MCF 10A (cell line): Measurements from ENCODE around the gene ANAPC2. TPM values are rescaled to one million over a fixed set of nuclear protein-coding genes. Genes with fewer than 3 reads are reported as not detected.
A peak's percentile ranks its signal among the peaks of the same experiment; 100 is the strongest.

Experiments used
- BruUV-seq: library from RNA; stranded (reverse); fragments of 400-500 nt; replicated peaks from 2 replicates; lab custom pipeline; 2021; lab: Mats Ljungman, UMichigan
- CTCF ChIA-PET: fragments of 300-600 bp; sonication (Branson Sonifier 250); formaldehyde crosslinking; extraction: SDS; loops from one replicate; lab custom pipeline; 2021; ENCODE audit warnings: antibody characterized with exemption, inconsistent platforms; lab: Yijun Ruan, JAX
- POLR2A ChIA-PET: fragments of 300-600, 350-650 bp; sonication (Branson Sonifier 250); formaldehyde crosslinking; extraction: SDS; loops from one replicate; lab custom pipeline; 2020; ENCODE audit warnings: antibody characterized with exemption, inconsistent platforms; lab: Yijun Ruan, JAX
- DNase-seq: peaks from one replicate; pipeline ENCODE4 v3.0.0-alpha.2; 2018; ENCODE audit not compliant: unreplicated experiment
- H3K27ac Mint-ChIP-seq: one replicate; pipeline ENCODE4 v1.8.0; 2022; ENCODE audit warnings: mild to moderate bottlenecking, low read depth, mixed read lengths; ENCODE audit not compliant: unreplicated experiment
- H3K27me3 Mint-ChIP-seq: one replicate; pipeline ENCODE4 v1.8.0; 2022; ENCODE audit warnings: mixed read lengths; ENCODE audit not compliant: insufficient read depth, unreplicated experiment
- H3K36me3 Mint-ChIP-seq: one replicate; pipeline ENCODE4 v1.8.0; 2022; ENCODE audit warnings: mild to moderate bottlenecking, moderate library complexity, mixed read lengths; ENCODE audit not compliant: insufficient read depth, unreplicated experiment
- H3K4me1 Mint-ChIP-seq: one replicate; pipeline ENCODE4 v1.8.0; 2022; ENCODE audit warnings: mixed read lengths; ENCODE audit not compliant: insufficient read depth, unreplicated experiment
- H3K4me3 Mint-ChIP-seq: one replicate; pipeline ENCODE4 v1.8.0; 2022; ENCODE audit warnings: mild to moderate bottlenecking, moderate library complexity, mixed read lengths; ENCODE audit not compliant: unreplicated experiment
- H3K9me3 Mint-ChIP-seq: one replicate; pipeline ENCODE4 v1.8.0; 2022; ENCODE audit warnings: mixed read lengths; ENCODE audit not compliant: unreplicated experiment
- intact Hi-C: fragments of 100-400 bp; cut with micrococcal nuclease; formaldehyde crosslinking; loops from 2 replicates; pipeline ENCODE4 v1.14.1; 2022
- total RNA-seq: library from RNA; stranded (reverse); gene quantifications from 2 replicates; pipeline ENCODE4 v1.2.3, GENCODE V29; 2022
- TF ChIP-seq, protein P1 (sequence below): fragments of 200-600 bp; IDR thresholded peaks from one replicate; pipeline ENCODE4 v1.8.0; 2022; ENCODE audit warnings: antibody characterized with exemption, mild to moderate bottlenecking; ENCODE audit not compliant: unreplicated experiment

ANAPC2 gene
- total RNA-seq, 1 experiment from 2014 or later = 42.1 TPM

DNA sequence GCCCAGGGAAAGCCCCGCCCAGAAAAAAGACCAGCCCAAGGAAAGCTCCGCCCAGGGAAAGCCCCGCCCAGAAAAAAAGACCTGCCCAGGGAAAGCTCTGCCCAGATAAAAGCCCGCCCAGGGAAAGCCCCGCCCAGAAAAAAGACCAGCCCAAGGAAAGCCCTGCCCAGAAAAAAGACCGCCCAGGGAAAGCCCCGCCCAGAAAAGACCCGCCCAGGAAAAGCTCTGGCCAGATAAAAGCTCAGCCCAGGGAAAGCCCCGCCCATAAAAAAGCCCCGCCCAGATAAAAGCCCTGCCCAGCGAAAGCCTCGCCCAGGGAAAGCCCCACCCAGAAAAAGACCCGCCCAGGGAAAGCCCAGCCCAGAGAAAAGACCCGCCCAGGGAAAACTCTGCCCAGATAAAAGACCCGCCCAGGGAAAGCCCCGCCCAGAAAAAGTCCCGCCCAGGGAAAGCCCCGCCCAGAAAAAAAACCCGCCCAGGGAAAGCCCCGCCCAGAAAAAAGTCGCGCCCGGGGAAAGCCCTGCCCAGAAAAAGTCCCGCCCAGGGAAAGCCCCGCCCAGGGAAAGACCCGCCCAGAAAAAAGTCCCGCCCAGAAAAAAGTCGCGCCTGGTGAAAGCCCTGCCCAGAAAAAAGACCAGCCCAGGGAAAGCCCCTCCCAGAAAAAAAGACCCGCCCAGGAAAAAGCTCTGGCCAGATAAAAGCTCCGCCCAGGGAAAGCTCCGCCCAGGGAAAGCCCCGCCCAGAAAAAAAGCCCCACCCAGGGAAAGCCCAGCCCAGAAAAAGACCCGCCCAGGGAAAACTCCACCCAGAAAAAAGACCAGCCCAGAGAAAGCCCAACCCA, 37.5 kb downstream of the ANAPC2 start:
- TF ChIP-seq, protein P1, sequence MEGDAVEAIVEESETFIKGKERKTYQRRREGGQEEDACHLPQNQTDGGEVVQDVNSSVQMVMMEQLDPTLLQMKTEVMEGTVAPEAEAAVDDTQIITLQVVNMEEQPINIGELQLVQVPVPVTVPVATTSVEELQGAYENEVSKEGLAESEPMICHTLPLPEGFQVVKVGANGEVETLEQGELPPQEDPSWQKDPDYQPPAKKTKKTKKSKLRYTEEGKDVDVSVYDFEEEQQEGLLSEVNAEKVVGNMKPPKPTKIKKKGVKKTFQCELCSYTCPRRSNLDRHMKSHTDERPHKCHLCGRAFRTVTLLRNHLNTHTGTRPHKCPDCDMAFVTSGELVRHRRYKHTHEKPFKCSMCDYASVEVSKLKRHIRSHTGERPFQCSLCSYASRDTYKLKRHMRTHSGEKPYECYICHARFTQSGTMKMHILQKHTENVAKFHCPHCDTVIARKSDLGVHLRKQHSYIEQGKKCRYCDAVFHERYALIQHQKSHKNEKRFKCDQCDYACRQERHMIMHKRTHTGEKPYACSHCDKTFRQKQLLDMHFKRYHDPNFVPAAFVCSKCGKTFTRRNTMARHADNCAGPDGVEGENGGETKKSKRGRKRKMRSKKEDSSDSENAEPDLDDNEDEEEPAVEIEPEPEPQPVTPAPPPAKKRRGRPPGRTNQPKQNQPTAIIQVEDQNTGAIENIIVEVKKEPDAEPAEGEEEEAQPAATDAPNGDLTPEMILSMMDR = no peak
- H3K27ac Mint-ChIP-seq = no peak overlapping the region
- H3K4me3 Mint-ChIP-seq = no peak overlapping the region
- H3K27me3 Mint-ChIP-seq = no peaks in the 10 kb centered on the region
- intact Hi-C loops = no loop called here
- POLR2A ChIA-PET = interaction anchor here (1.0 to 1.2 kb wide), 3 partner anchors 21 to 90 kb away, joined by 3 to 4 read pairs (median 3); partner anchors contain the start of genes SSNA1 and TUBB4B
- BruUV-seq = no TSS peak
- no peaks in the 10 kb centered on the region for H3K4me1 Mint-ChIP-seq
- H3K36me3 Mint-ChIP-seq = no peaks in the 10 kb centered on the region
- CTCF ChIA-PET = interaction anchor here (0.7 to 1.3 kb wide), 3 partner anchors 18 to 525 kb away, joined by 3 to 4 read pairs (median 3); no protein-coding TSS in a partner anchor
- peak; percentile 86 for DNase-seq
- no peaks in the 10 kb centered on the region for H3K9me3 Mint-ChIP-seq

DNA sequence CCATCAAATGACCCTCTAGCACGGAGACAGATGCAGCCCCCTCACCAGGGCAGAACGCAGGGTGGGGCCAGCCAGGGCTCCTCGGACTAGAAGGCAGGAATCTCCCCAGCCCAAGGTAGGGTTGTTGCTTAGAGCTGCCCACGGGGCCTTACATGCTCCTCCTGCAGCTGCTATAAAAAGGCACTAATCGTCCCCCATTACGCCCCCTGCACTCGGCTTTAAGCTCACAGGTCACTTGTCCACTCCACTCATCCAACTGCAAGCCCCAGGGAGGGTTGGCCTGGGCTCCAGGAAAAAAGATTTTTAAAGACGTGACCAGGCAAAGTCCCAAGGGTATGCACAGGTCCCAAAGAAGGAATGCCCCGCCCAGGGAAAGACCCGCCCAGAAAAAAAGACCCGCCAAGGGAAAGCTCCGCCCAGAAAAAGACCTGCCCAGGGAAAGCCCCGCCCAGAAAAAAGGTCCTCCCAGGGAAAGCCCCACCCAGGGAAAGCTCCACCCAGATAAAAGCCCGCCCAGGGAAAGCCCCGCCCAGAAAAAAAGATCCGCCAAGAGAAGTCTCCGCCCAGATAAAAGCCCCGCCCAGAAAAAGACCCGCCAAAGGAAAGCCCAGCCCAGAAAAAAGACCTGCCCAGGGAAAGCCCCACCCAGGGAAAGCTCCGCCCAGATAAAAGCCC, 38.3 kb downstream of the ANAPC2 start:
- H3K4me1 Mint-ChIP-seq = no peaks in the 10 kb centered on the region
- intact Hi-C loops = no loop called here
- H3K9me3 Mint-ChIP-seq = no peaks in the 10 kb centered on the region
- DNase-seq = no peak
- no peak overlapping the region for H3K4me3 Mint-ChIP-seq
- ChIA-PET CTCF (interaction anchor here (1.0 to 1.3 kb wide), 2 partner anchors 17 to 55 kb away, joined by 3 to 4 read pairs; no protein-coding TSS in a partner anchor), POLR2A (interaction anchor here (1.0 to 1.5 kb wide), 3 partner anchors 20 to 91 kb away, joined by 3 to 5 read pairs (median 4); partner anchors contain the start of gene TUBB4B)
- no TSS peak for BruUV-seq
- TF ChIP-seq, protein P1 = no peak
- no peaks in the 10 kb centered on the region for H3K27me3 Mint-ChIP-seq
- no peak overlapping the region for H3K27ac Mint-ChIP-seq
- H3K36me3 Mint-ChIP-seq = no peaks in the 10 kb centered on the region

DNA sequence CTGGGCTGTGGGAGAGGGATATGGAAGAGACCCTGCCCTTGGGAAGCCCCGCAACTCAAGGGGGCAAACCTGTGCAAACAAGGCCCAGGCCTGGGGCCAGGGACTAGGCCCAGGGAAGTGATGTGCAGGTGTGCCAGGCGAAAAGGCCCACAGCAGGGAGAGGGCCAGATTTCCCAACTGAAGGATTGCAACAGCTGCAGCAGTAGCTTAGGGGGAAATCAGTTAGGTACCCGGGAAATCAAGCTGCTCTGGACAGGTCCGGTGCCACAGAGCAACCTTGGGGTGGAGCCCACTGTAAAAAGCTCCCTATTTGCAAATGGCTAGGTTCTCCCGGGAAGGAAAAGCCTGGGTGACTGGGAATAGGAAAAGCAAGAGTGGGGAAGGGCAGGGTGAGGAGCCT, 39.0 kb downstream of the ANAPC2 start:
- DNase-seq = no peak
- Mint-ChIP-seq H3K4me3 (no peak overlapping the region), H3K9me3 (no peaks in the 10 kb centered on the region), H3K27ac (no peak overlapping the region), H3K27me3 (no peaks in the 10 kb centered on the region), H3K36me3 (no peaks in the 10 kb centered on the region), H3K4me1 (no peaks in the 10 kb centered on the region)
- intact Hi-C loops = no loop called here
- TF ChIP-seq, protein P1 = no peak
- no TSS peak for BruUV-seq
- POLR2A ChIA-PET = interaction anchor here (1.0 to 1.5 kb wide), 2 partner anchors 19 to 20 kb away, joined by 4 to 5 read pairs; no protein-coding TSS in a partner anchor
- CTCF ChIA-PET = no interaction called here

DNA sequence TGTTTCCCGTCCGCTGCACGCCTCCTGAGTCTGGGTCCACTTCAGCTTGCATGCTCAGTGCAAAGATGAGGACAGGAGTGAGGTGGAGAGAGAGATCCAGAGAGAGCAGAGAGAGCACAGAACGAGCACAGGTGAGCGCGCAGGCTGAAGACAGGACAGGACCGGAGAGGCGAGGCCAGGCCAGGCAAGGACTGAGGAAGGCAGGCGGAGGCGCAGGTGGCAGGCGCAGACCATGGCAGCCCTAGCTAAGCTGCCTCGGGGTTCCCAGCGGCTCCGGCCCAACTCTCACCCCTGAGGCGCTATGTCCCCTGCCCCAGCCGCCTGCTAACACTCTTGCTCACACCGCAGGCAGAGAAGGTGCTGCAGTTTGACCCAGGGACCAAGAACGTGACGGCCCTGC, 39.7 kb downstream of the ANAPC2 start:
- intact Hi-C loops = no loop called here
- TF ChIP-seq, protein P1 = no peak
- BruUV-seq = no TSS peak
- DNase-seq = no peak
- ChIA-PET CTCF (interaction anchor here (0.5 kb wide), 2 partner anchors 369 to 865 kb away, joined by 3 read pairs; no protein-coding TSS in a partner anchor), POLR2A (interaction anchor here (1.0 to 1.5 kb wide), 2 partner anchors 18 to 19 kb away, joined by 4 to 5 read pairs; no protein-coding TSS in a partner anchor)
- Mint-ChIP-seq H3K4me3 (no peak overlapping the region), H3K27me3 (no peaks in the 10 kb centered on the region), H3K36me3 (no peaks in the 10 kb centered on the region), H3K4me1 (no peaks in the 10 kb centered on the region), H3K27ac (no peak overlapping the region), H3K9me3 (no peaks in the 10 kb centered on the region)
